ENCODE data around the gene NFAT5.

The NFAT5 gene

DNA sequence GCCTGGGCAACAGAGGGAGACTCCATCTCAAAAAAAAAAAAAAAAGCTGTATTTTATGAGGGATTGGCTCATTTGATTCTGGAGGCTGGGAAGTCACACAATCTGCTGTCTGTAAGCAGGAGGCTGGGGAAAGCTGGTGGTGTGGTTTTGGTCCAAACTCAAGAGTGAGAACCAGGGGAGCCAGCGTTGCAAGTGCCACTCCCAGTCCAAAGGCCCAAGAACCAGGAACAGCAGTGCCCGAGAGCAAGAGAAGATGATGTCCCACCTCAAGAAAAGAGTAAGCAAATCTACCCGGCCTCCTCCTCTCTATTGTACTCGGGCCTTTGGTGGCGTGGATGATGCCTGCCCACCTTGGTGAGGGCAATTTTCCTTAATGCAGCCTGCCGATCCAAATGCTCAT lies 166.3 kb downstream of the NFAT5 start:
- DNase-seq (ENCODE audit: low spot score in 2 of 2) (no peak), ATAC-seq (no peak)
- H3K4me1 Mint-ChIP-seq: peaks cover 16% of the 10 kb centered on the region
- no peaks in the 10 kb centered on the region for H3K9me3 Mint-ChIP-seq
- H3K27ac Mint-ChIP-seq: no peak overlapping the region
- H3K4me3 Mint-ChIP-seq: no peak overlapping the region
- H3K36me3 Mint-ChIP-seq: peaks cover under 1% of the 10 kb centered on the region

DNA sequence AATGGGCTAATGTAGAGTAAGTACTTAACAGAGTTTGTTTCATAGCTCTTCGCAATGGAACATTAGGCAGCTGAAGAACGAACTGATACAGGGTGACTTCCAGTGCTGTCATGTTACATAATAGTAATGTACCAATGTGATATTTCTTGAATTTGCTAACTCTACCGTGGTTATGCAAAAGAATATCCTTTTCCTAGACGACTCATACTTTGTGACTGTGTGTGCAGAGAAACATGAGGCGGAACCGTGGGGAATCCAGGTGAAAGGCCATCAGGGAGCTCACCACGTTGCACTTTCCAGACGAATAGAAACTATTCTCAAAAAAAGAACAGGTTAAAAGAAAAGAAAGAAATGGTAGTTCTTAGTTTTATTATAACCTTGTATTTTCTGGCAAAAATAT lies 175.8 kb downstream of the NFAT5 start:
- DNase-seq (ENCODE audit: low spot score in 2 of 2) (no peak), ATAC-seq (no peak)
- Mint-ChIP-seq H3K36me3 (peaks cover 82% of the 10 kb centered on the region), H3K4me1 (peaks cover 10% of the 10 kb centered on the region), H3K27ac (no peak overlapping the region), H3K4me3 (no peak overlapping the region), H3K9me3 (no peaks in the 10 kb centered on the region)

DNA sequence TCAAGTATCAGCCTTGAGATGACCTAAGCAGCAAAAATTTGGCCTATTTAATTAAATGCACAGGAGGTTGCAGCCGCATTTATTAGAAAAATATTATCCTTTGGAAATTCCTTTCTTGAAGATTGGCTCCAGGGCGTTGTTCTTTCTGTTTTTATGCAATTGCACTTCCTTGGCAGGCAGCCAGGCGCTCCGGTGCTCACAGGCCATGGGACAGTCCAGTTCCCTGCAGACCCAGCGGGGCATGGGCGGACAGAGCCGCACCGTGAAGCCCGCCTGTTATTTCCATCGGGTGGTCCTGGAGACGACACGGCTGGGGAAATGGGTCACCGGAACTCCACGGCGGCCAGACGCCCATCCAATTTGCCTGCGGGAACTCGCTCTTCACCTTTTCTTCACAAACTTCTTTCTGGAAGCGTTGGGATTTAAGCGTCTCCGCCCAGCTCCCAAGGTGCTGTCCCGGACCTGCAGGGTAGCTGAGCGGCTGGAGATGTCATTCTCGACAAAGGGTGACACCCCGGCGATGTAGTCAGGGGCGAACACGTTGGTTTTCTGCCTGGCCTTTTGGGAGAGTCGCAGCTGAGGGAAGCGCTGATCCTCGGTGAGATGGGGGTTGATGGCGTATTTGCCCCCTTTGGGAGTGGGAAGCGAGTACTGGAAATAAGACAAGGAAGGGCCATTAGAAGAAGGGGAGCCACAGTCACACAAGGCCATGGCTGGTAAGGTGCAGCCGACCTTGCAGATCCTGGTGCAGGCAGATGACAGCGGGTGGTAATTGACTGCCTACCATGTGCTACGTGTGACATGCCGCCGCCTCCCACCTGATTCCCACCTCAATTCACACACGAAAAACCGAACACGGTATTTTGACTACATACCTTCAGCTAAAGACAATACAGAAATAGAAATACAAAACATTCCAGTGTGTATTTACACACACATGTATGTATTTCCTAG lies 176.5 kb downstream of the NFAT5 start:
- Mint-ChIP-seq H3K9me3 (no peaks in the 10 kb centered on the region), H3K36me3 (peaks cover 89% of the 10 kb centered on the region), H3K4me1 (peaks cover 10% of the 10 kb centered on the region), H3K4me3 (no peak overlapping the region), H3K27ac (no peak overlapping the region)
- no peak for DNase-seq (ENCODE audit: low spot score in 2 of 2)
- no peak for ATAC-seq

GRCh38 chr16:69744363-69745231 lies 178.8 kb downstream of the NFAT5 start:
- H3K4me3 Mint-ChIP-seq: no peak overlapping the region

DNA sequence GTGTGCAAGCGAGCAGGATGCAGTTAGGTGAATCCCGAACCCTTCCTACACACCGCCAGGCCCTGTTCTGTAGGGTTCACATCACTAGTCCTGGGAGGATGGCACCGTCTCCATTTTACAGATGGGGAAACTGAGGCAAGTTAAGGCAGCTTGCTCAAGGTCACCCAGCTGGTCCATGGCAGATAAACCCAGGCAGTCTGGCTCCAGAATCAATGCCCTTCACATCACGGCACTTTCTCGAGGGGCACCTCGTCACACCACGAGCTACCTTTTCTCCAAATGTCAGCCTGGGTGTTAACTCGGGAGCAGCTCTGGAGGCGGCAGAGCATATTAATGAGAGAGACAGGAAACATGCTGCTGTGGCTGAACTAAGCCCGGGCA lies 179.5 kb downstream of the NFAT5 start:
- peaks cover 100% of the 10 kb centered on the region for H3K36me3 Mint-ChIP-seq
- H3K4me1 Mint-ChIP-seq: peaks cover 14% of the 10 kb centered on the region
- DNase-seq (ENCODE audit: low spot score in 2 of 2) (no peak), ATAC-seq (no peak)
- peak overlapping the region; percentile 54 for H3K27ac Mint-ChIP-seq
- no peak overlapping the region for H3K4me3 Mint-ChIP-seq
- no peaks in the 10 kb centered on the region for H3K9me3 Mint-ChIP-seq

More at GRCh38 chr16:69744363-69745231, 178.8 kb downstream of the NFAT5 start:
- H3K9me3 Mint-ChIP-seq: no peaks in the 10 kb centered on the region
- H3K36me3 Mint-ChIP-seq: peaks cover 100% of the 10 kb centered on the region
- DNase-seq (ENCODE audit: low spot score in 2 of 2) (no peak), ATAC-seq (no peak)
- peak overlapping the region; percentile 54 for H3K27ac Mint-ChIP-seq
- H3K4me1 Mint-ChIP-seq: peaks cover 14% of the 10 kb centered on the region

DNA sequence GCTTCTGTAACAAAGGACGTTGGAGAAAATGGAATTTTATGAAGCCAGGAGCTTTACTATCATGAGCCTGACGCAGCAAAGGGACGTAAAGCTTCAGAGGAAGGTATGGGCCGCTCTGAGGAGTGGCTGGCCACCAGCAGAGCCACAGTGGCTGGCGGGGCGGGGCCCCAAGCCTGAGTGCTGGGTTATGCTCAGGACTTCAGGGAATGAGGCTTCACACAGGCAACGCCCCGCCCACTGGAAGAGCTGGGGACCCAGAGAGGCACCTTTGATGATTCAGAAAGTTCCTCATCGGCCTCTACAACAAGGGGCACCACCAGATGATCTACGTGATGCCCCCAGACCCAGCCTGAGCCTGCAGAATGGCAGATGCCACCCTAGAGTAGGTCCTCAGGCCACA lies 180.2 kb downstream of the NFAT5 start:
- H3K9me3 Mint-ChIP-seq: no peaks in the 10 kb centered on the region
- no peak for DNase-seq (ENCODE audit: low spot score in 2 of 2)
- peaks cover 14% of the 10 kb centered on the region for H3K4me1 Mint-ChIP-seq
- H3K4me3 Mint-ChIP-seq: no peak overlapping the region
- H3K27ac Mint-ChIP-seq: peak overlapping the region; percentile 54
- ATAC-seq: no peak
- H3K36me3 Mint-ChIP-seq: peaks cover 100% of the 10 kb centered on the region

GRCh38 chr16:69747115-69747514 lies 181.3 kb downstream of the NFAT5 start:
- DNase-seq (ENCODE audit: low spot score in 2 of 2) (no peak), ATAC-seq (no peak)
- Mint-ChIP-seq H3K4me3 (no peak overlapping the region), H3K27ac (peak overlapping the region; percentile 8), H3K9me3 (no peaks in the 10 kb centered on the region), H3K36me3 (peaks cover 100% of the 10 kb centered on the region), H3K4me1 (peaks cover 17% of the 10 kb centered on the region)

DNA sequence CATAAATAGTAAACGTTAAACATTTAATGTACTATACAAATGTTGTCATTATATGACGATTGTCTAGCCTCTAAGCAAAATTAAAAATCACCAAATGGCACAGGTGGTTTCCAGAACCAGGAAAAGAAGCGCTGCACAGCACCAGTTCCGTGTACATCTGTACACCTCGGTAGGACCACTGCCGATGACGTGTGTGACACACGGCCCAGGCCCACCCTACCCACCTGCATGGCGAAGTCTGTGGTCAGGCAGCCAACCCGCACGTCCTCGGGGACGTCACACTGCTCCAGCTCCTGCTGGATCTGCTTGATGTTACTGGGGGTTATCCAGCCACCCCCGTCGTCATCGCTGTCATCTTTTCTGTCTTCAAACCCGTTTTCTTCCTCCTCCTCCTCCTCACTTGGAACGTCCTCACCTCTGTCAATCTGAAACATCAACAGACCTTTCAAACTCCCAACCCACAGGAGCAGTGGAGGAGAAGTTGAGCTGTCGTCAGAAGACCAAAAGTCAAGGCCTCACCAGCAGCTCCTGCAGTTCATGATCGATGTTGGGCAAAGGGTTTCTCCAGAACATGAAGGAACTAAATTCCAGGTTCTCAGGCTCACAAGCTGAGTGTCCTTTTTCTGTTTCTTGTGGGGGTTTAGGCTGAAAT lies 183.1 kb downstream of the NFAT5 start:
- Mint-ChIP-seq H3K4me3 (no peak overlapping the region), H3K27ac (no peak overlapping the region), H3K9me3 (no peaks in the 10 kb centered on the region), H3K4me1 (peaks cover 32% of the 10 kb centered on the region), H3K36me3 (peaks cover 100% of the 10 kb centered on the region)
- DNase-seq (ENCODE audit: low spot score in 2 of 2) (no peak), ATAC-seq (no peak)

- H3K27ac Mint-ChIP-seq: peak overlapping the region; percentile 100
- peaks cover 31% of the 10 kb centered on the region for H3K4me1 Mint-ChIP-seq
- H3K36me3 Mint-ChIP-seq: peaks cover 71% of the 10 kb centered on the region
- H3K9me3 Mint-ChIP-seq: no peaks in the 10 kb centered on the region
- peak overlapping the region; percentile 100 for H3K4me3 Mint-ChIP-seq
- ATAC-seq (no peak), DNase-seq (ENCODE audit: low spot score in 2 of 2) (no peak)
These were observed 188.3 kb downstream of the NFAT5 start for GRCh38 chr16:69754143-69754468.
